GM18861 (cell line): ENCODE data around the gene DNM3.
A peak's percentile ranks its signal among the peaks of the same experiment; 100 is the strongest.

Source experiments
- ATAC-seq: cut with Tn5 transposase; IDR thresholded peaks from one replicate; pipeline ENCODE4 v1.9.1; 2021; ENCODE audit not compliant: unreplicated experiment

Gene DNM3

DNA sequence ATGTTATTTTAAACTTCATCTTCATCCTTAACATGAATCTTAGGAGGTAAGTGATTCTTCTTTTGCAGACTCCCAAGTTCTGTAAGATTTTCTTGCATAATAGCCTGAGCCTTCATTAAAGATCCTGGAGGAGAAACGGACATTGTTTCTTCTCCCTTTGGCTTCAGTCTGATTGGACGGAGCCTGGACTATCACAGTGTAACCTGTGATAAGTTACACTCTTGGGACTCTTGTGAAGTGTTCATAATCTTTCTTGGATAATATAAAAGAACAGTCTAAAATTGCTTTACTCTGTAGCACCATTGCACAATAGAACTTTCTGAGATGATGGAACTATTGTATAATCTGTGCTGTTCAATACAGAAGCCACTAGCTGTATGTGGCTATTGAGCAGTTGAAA, 244.8 kb downstream of the DNM3 start:
- no peak for ATAC-seq

DNA sequence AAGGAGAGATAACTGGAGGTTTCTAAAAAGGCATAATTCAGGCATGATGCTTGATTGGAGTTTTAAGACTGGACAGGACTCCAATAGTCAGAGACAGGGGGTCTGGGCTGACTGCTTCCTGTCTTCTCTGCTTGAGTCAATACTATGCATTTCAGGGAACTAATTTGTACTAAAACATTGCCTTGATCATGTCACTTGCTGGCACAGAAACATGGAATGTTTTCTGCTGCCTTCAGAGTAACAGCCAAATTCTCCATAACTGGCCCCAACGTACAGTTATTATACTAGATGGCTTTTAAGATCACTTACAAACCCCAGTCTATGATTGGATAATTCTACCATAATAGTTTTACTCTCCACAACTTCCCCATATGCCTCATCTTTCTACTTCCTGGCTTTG, 247.0 kb downstream of the DNM3 start:
- ATAC-seq: no peak

DNA sequence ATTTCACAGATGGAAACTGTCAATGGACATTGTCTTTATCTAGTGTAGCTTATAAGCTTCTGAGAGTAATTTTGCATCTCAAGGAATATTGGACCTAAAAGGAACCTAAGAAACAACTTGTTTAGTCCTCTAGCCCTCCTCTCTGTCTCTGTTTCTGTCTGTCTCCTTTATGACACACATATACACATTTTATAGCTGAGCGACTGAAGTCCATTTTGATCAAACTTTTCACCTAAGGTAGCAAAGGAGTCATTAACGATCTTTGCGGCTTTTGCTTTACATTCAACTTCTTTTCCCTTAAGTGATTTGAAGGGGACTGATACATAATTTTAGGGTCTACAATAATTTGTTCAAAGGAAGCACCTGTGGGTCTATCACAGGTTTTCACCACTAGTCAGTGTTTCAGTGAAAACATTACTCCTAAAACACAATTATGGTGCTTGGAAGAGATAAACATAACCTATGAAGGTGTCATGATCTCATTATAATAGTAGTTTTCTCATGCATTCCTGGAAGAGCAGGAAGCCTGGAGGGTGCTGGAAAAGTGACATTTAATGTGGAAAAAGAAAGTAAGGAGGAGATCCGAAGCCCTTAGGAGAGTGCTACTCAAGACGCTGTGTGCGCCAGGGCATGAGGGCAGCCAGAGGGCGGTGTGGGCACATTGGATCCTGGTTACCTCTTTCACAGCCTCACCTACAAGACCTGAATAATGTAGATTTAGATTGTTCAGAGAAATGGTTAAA, 248.6 kb downstream of the DNM3 start:
- no peak for ATAC-seq

DNA sequence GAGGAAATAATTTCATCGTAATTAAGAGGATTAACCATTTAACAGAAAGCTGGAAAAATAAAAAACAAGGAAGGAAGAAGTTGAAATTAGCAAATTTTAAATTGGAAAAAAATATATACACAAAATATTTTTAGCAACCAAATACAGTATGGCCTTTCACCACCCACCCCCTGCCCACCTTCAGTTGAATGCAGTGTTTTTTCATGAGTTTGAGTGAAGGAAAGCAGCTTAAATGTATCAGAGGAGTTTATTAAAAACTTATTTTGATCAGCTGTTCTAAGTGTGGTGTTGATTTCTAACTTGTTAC, 249.2 kb downstream of the DNM3 start:
- no peak for ATAC-seq

DNA sequence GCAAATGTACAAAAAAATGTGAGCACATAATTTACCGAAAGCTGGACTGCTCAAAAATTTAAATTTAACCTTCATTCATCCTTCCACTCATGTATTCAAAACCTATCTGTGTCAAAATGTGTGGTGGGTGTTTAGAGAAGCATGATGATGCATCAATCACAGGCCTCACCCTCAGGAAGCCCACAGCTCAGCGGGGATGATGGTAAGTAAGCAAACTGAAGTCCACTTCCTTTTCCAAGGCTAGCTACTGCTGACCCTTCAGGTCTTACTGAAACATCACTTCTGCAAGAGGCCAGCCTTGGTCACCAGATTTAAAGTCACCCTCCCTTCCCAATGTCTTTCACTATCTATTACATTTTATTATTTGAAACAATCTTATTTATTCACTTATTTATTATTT, 254.5 kb downstream of the DNM3 start:
- ATAC-seq: no peak

DNA sequence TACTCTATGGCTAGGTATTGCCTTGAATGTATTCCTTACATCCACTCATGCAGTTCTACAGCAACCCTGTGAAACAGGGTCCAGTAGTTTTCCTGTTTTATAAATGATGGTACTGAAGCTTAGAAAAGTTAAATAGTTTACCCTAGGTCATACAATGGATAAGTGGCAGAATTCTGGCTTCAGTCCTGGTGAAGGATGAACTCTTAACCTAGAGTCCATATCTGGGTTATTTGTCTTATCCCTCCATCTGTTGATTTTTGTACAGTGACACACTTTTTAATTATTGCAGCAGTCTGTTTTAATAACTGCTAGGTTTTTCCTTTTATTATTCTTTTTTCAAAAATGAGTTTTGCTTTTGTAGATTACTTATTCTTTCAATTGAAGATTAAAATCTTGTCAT, 263.9 kb downstream of the DNM3 start:
- ATAC-seq: no peak

DNA sequence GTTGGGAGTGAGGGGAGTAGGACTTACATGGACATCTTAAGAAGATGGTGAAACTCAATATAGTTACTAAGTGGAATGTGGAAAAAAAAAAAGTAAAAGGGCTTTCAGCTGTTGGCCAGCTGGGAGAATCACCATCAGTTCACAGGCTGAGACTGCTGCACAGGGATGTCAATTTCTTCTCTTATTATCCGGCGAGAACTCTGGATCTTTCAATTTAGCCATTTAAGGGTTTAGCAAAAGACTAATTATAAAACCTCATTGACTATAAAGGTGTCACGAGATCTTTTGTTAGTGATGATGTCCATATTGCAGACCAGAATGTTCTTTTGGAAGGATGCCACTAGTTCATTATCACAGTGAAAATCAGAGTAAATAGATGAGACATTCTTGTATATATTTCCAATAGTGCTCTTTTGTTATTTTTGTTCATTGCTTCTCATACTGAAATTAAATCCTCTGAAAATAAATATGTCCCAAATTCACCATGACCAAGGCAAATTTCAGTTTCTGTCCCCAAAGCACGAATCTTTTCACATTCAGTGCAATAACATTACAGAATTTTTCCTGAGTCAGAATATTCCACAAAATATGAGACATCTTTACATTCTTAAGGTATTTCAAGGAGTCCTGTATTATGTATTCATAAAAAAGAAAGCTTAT, 266.1 kb downstream of the DNM3 start:
- ATAC-seq: no peak

DNA sequence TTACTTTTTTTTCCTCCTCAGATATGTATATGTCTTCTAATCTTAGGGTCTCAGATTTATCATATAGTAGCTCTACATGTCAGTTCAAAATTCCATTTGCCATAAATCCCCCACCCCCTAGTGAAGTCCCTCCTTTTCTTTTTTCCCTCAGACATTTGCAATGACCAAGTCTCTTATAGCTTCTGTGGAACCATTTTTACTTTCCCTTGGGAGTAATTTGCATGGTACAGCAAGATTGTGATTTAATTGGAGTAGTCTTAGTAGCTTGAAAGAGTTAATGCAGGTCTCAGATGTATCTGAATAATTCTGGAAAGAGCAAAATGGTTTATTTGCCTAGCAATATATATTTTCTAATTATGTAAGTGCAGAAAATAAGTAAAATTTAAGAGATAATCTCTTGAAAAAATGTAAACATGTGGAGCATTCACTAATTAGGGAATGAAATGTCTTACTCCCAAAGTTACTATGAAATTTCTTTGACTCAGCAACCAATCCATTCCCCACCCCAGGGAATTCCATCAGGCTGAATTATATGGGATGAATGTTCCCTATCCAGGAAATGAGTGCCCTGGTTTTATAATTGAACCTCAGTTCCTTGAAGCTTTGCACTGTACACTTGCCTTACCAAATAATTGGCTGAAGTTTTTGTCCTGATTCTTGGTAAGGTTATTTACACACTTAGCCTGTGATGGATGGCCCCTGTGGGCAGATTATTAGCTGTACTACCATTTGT, 267.0 kb downstream of the DNM3 start:
- ATAC-seq: no peak

DNA sequence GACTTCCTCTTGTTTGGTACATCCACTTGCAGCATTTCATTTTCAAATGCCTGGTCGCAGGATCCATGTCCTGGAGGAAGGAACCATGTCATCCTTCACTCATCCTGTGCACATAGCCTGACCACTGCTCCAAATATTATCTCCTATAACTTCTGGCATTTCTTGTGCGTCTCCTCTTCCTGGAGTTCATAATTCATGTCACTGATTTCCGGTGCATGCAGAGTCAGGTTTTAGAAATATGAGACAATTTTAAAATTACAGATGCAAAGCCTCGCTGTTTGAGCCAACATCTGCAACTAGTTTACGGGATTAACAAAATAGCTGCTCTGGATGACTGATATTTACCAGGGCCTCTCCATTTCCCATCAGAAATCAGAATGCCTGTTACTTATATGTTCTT, 268.1 kb downstream of the DNM3 start:
- ATAC-seq: no peak

DNA sequence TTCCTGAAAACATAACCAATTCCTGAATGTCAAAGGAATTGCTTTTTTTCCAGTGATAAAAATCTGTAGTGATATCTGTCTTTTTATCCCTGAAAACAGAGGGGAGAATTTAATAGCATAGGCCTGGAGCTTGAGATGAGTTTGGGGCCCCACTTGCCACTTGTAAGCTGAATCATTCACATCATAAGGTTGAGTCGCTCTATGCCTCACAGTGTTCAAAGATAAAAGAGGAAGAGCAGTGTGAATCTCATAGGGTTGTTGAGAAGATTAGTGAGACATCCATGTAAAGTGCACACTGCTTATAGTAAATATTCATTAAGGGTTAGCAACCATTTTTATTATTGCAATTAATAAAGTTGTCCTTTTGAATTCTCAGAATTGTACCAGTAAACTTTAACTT, 271.3 kb downstream of the DNM3 start:
- ATAC-seq: no peak

DNA sequence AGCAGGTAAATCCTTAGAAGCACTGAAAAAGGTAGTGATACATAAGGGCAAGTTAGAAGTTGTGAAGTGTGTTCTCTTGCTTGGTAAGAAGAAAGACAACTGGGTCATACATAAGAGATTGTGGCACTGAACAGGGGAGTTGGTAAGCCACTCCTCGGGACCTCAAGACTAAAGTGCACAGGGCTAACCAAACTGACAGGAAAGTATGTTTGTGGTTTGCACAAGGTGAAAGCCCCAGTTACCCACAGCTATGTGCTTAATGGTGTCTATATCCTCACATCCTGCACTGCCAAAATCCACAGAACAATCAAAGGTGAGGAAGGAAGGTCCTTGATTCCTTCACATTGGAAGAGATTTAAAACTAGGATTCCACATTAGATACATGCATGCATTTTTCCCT, 276.5 kb downstream of the DNM3 start:
- ATAC-seq: peak; percentile 89

DNA sequence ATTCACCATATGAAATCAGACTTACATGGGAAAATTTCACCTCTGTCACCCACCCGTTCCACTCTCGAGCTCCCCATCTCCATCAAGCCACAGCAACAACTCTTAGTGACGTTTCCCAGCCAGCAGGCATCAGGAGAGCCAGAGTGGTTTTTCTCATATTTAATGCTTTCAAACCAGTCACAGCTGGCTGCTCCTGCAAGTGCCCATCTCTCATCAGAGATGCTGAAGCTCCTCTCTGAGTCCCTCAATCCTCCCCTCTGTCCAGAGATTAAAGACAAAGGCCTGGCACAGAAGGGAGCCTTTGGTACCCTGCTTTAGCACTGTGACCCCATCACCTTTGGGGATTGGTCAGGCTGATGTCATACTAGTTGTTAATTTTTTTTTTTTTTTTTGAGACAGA, 277.3 kb downstream of the DNM3 start:
- ATAC-seq: no peak

DNA sequence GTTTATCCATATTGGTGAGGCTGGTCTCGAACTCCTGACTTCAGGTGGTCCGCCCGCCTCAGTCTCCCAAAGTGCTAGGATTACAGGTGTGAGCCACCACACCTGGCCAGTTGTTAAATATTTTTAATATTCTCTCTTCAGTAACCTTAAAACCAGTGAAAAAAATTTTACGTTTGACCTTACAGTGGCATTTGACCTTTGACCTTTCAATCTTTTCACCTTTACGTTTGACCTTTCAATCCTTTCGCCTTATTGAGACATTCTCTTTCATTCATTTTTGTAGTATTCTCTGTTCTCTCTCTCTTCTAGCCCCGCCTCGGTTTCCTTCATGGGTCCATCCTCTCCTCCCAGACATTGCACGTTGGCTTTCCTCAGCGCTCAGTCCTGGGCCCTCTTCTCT, 277.9 kb downstream of the DNM3 start:
- ATAC-seq: no peak

DNA sequence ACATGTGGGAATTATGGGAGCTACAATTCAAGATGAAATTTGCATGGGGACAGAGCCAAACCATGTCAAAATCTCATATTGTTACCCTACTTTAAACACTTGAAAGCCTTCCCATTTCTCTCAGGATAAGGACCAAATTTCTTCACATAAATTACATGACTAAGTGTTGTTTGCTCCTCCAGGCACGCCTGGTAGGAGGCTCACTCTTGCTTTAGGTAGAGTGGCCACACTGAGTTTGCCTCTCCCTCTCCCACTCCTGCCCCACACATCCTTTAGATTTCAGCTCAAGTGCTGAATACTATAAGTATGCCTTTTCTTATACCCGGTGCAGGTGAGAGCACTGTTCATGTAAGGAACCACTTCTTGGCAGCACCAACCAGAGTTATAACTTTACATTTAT, 279.1 kb downstream of the DNM3 start:
- no peak for ATAC-seq

DNA sequence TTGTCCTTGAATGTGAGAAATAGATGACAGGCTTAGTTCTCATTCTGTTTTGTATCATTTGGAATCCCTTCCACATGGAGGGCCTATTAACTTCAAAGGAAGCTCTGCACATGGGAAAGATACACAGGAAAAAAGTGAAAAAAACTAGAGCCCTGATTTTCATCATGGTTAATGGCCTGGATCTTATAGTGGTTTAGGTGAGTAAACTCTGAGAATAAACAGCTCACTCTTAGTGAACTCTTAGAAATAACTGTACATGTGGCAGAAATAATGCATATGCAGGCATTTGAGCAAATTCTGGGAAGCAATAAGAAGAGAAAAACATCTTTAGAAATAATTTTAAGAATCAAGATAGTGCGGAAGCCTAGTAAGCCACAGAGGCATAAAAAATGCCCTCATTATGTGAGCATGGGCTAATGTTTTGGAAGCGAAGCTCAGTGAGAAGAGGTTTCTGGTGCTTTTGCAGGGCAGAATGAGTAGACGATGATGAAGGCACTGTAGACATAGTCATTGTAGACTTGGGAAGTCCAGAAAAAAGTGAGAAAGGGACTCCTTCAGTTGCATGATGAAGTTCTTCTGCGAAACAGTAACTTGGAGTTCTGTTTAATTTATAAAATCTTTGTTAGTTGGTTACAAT, 279.9 kb downstream of the DNM3 start:
- no peak for ATAC-seq

DNA sequence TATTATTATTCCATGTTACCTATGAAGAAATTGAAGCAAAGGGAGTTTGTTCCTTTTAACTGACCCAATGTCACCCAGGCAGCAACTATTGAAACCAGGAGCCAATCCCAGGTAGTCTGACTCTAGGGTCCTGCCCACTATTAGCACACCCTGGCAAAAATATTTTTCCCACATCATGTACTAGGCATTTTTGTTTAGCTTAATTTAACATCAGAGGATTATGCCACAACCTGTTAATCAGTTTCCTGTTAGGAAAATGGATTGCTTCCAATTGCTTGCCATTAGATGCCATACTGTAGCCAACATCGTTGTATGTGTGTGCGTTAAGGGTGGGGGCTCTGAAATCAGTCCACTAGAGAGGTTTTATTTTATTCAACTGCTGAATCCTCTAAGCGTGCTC, 281.1 kb downstream of the DNM3 start:
- no peak for ATAC-seq

DNA sequence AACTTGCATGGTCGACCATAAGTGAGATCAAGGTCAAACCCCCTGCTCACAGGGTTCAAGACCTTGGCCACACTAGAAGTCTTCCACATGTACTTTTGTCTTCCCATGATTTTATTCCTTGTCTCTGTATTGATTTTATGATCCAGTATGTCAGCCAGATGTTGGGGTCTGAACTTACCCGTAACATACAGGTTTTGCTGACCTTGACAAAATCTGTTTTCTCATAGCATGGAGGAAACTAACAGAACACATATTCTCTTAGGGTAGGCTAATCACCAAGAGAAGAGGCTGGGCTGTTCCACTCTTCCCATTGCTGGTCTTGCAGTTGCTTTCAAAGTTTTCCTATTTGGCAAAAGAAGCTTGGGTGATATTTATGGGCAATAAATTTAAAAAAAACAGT, 284.0 kb downstream of the DNM3 start:
- ATAC-seq: no peak

DNA sequence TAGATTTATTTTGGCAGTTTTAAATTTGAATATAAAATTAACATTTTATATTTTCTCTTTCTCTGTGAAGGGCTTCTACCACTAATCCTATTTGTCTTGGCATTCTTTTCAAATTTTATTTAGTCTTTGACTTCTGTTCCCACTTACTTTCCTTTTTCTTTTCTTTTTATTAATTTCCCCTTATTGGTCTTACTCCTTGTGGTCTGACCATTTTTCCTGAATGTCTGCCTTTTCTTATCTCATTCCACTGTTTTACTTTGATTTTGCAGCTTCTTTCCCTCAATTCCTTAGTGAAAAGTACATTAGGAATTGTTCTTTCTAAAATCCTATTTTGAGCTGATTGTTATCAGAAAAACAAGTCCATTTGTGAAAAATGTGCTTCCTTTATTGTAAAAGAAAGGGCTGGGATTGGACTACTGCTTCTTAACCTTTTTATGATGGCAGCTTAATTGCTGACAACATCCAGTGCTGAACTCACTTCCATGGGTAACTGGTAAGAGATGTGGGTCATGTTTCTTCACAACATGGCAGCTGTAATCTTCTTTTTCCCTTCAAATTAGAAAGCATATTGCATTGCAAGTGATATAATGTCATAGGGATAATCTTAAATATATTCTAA, 284.6 kb downstream of the DNM3 start:
- ATAC-seq: no peak

DNA sequence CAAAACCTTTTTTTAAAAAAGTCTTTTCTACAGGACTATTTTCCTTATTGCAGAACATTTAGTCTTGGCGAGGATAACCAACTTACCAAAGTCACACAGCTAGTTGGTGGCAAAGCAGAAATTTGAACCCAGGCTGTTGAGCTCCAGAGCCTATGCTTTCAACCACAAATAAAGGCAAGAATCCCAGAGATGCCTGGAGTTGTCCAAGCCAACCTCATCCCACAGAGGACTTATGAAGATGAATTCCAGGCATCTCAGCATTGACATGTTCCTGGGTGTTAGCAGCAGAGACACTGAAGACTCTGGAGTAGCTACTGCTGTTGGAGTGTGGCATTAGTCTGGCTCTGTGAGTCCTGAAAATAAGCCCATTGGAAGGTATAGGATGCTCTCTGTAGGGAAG, 291.5 kb downstream of the DNM3 start:
- no peak for ATAC-seq

DNA sequence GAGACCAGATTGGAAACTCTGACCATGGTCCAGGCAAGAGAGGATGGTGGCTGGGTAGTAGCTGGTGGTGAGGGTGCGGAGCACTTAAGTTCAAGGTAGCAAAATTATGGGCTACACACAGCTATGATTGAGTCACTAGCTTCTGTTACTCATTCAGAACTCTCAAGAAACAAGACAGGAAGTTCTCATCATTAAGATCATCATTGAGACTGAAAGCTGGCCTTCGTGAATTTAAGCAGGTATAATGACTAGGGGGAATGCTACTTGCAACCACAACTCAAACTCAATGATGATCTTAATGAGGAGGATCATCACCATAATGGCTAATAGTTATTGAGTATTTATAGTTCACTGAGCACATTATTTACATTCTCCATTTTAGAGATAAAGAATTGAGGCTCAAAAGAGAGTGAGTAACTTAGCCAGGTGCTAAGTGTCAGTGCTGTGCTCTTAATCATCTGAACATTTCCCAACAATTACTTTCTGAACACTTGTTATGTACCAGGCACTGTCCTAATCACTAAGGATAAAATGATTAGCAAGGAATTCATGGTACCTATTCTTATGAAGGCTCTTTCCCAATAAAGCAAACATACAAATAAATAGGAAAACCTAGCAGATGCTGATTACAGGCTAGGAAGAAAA, 292.9 kb downstream of the DNM3 start:
- peak; percentile 69 for ATAC-seq

DNA sequence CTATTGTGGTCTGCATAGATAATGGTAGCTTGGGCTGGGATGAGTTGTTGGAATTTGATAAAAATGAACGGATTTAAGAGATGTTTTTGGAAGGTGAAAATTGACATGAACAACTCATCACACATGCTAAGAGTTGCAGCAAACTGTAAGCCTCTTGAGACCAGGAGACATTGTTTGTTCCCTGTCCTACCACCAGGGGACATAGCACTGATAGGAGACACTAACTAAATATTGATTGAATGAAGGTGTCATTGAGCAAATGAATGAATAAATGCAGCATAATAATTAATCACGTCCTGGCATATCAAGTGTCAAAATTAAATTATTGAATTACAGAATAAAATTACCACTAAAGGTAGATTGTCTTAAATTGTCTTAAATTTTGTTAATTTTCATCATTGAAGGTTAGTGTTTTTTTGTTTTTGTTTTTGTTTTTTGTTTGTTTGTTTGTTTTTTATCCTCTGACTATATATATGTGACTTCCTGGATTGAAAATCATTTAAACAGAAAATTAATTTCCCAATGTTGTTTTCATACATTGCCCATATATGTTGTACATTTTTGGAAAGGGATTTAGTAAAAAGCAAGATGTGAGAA, 293.9 kb downstream of the DNM3 start:
- ATAC-seq: no peak
